Sigmoid colon (tissue), 7 donors: Measurements from ENCODE around the gene TBX5. TPM values are rescaled to one million over a fixed set of nuclear protein-coding genes. Genes with fewer than 3 reads are reported as not detected.

ENCODE experiments used
- DNase-seq: peaks from one replicate; pipeline ENCODE4 v3.0.0-alpha.2; 2019
- H3K27ac ChIP-seq, 4 donors: fragments of 200-600 bp; sonication (generic); one replicate each; pipeline ENCODE4 v1.5.1; 2016 to 2019; ENCODE audit warnings: mild to moderate bottlenecking in 1 of 4
- H3K27me3 ChIP-seq, 3 donors: fragments of 200-600 bp; sonication (generic); one replicate each; pipeline ENCODE4 v1.5.1; 2019; ENCODE audit warnings: mild to moderate bottlenecking in 1 of 3
- H3K36me3 ChIP-seq, 4 donors: fragments of 200-600 bp; sonication (generic); one replicate each; pipeline ENCODE4 v1.5.1; 2016 to 2019
- H3K4me1 ChIP-seq, 4 donors: fragments of 200-600 bp; sonication (generic); one replicate each; pipeline ENCODE4 v1.5.1; 2017 to 2019
- H3K4me3 ChIP-seq, 4 donors: fragments of 200-600 bp; sonication (generic); one replicate each; pipeline ENCODE4 v1.5.1; 2017 to 2019; ENCODE audit warnings: mild to moderate bottlenecking in 2 of 4, moderate library complexity in 1 of 4
- H3K9me3 ChIP-seq, 4 donors: fragments of 200-600 bp in 3 of 4; sonication (generic) in 3 of 4; one replicate each; pipeline versions ENCODE4 v1.5.1 to v1.6.1; 2013 to 2019
- CTCF ChIP-seq, 4 experiments: fragments of 450-650 bp in 3 of 4; fragments of 200-600 bp in 1 of 4; IDR thresholded peaks; one replicate each; pipeline ENCODE4 v1.5.1; 2016 to 2019; ENCODE audit warnings: antibody characterized with exemption in 4 of 4, mild to moderate bottlenecking in 3 of 4, moderate library complexity in 2 of 4
- EP300 ChIP-seq, 4 donors: sonication (generic); formaldehyde crosslinking; IDR thresholded peaks; one replicate each; pipeline ENCODE4 v1.6.1; 2017; ENCODE audit warnings: antibody characterized with exemption in 4 of 4
- POLR2A ChIP-seq, 2 donors: fragments of 450-650 bp; IDR thresholded peaks; one replicate each; pipeline ENCODE4 v1.6.1; 2016; ENCODE audit warnings: antibody characterized with exemption in 2 of 2, mild to moderate bottlenecking in 2 of 2, moderate library complexity in 2 of 2
- POLR2AphosphoS5 ChIP-seq, 4 donors: sonication (generic); formaldehyde crosslinking; IDR thresholded peaks; one replicate each; pipeline ENCODE4 v1.6.1; 2017; ENCODE audit warnings: antibody characterized with exemption in 4 of 4
- WGBS, 2 donors: extraction: QIAGEN DNeasy Blood & Tissue Kit; methylation state at CpG; one replicate each; pipeline ENCODE4 v1.1.7; 2013; 5-methylcytosine and 5-hydroxymethylcytosine counted together
- intact Hi-C: fragments of 100-400 bp; cut with DNase I; formaldehyde crosslinking; loops from one replicate; pipeline ENCODE4 v1.15.1; 2023
- polyA plus RNA-seq, 3 donors: library from polyadenylated mRNA; stranded (reverse); fragments of 200-250 nt; gene quantifications; one replicate each; pipeline ENCODE4 v1.2.3, GENCODE V29; 2013
- total RNA-seq, 4 donors: library from RNA; depleted of rRNA; stranded (reverse); fragments of >200 nt; gene quantifications; one replicate each; pipeline ENCODE4 v1.1.0, GENCODE V29; 2016
- donor health status: healthy with polysubstance abuse.
- donor health status: Bipolar disorder and iron deficiency.
- donor health status: healthy.

TBX5 gene
- total RNA-seq (not detected), polyA plus RNA-seq (not detected)

GRCh38 chr12:114405519-114406271 lies at the start of gene TBX5:
Gene TBX5, minus strand, starts transcription at chr12:114406144. Its CDS starts 2,246 bp downstream, at chr12:114403898.
- no peak within 1 kb of the TSS for H3K4me3 ChIP-seq
- WGBS, 2 donors = 2 to 6% methylated on average over 39 of the region's 39 CpGs
- TF ChIP-seq CTCF (IDR thresholded peaks at IDR 0.05) (no peak), EP300 (IDR thresholded peaks at IDR 0.05) (no peak), POLR2A (IDR thresholded peaks at IDR 0.05) (no peak), POLR2AphosphoS5 (IDR thresholded peaks at IDR 0.05) (no peak)
- H3K27me3 ChIP-seq = peaks cover 47 to 100% (median 95%) of the 10 kb centered on the region in 3 donors
- peaks cover 0 to 37% (median 30%) of the 10 kb centered on the region in 4 donors for H3K4me1 ChIP-seq
- H3K27ac ChIP-seq = peak within 1 kb of the TSS in 1 of 4 donors; percentile 88
- DNase-seq = no peak
- H3K36me3 ChIP-seq = no peaks in the 10 kb centered on the region
- intact Hi-C loops = no loop called here
- H3K9me3 ChIP-seq = no peaks in the 10 kb centered on the region

- TF ChIP-seq EP300 (IDR thresholded peaks at IDR 0.05) (no peak), POLR2A (IDR thresholded peaks at IDR 0.05) (no peak), CTCF (IDR thresholded peaks at IDR 0.05) (no peak), POLR2AphosphoS5 (IDR thresholded peaks at IDR 0.05) (no peak)
- Histone ChIP-seq H3K4me1 (no peaks in the 10 kb centered on the region), H3K27ac (no peak overlapping the region), H3K36me3 (no peaks in the 10 kb centered on the region), H3K9me3 (no peaks in the 10 kb centered on the region), H3K4me3 (no peak overlapping the region), H3K27me3 (peaks cover 16 to 87% (median 53%) of the 10 kb centered on the region in 3 donors)
- DNase-seq = no peak
- intact Hi-C loops = no loop called here
- WGBS, 2 donors = 27 to 55% methylated on average over 2 of the region's 2 CpGs
Measured at GRCh38 chr12:114451657-114452056, 45.7 kb upstream of the TBX5 start.

DNA sequence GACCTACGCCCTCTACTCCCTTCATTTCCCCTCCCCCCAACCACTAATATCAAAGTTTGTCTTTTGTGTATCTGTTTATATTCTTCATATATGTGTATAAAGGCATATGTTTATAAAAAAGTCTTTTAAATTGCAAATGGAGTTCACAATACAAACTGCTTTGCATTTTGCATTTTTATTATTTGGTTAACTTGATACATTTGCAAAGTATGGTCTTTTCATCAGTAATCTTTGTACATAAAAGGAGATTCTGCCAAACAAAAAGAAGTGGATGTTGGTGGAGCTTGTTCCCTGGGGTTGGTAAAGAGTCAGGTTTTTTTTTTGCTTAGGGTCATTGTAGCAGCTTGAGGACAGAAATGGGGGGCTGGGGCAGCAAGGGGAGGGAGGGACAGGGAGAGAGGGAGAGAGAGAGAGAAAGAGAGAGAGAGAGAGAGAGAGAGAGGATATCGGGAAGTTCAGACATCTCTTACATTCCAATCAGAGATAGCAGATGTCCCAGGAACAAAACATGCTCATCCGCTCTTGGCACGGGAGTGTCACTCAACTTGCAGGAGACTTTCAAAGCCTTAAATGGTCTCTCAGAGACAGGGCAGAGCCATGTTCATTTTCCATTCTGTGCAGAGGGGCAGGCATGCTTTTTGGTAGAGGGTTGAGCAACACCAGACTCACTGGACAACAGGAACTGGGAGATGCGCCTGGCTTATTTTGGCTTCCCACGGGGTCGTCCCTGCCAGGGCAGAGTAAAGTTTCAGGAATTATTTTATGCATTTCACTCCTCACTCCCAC lies 44.8 kb upstream of the TBX5 start:
- peaks cover 16 to 88% (median 62%) of the 10 kb centered on the region in 3 donors for H3K27me3 ChIP-seq
- no peak for DNase-seq
- no peaks in the 10 kb centered on the region for H3K4me1 ChIP-seq
- no peak overlapping the region for H3K27ac ChIP-seq
- TF ChIP-seq EP300 (IDR thresholded peaks at IDR 0.05) (no peak), CTCF (IDR thresholded peaks at IDR 0.05) (no peak), POLR2A (IDR thresholded peaks at IDR 0.05) (no peak), POLR2AphosphoS5 (IDR thresholded peaks at IDR 0.05) (no peak)
- no peaks in the 10 kb centered on the region for H3K9me3 ChIP-seq
- H3K4me3 ChIP-seq = no peak overlapping the region
- intact Hi-C loops = no loop called here
- WGBS, 2 donors = 5 to 7% methylated on average over 7 of the region's 7 CpGs
- H3K36me3 ChIP-seq = no peaks in the 10 kb centered on the region

- H3K27me3 ChIP-seq = peaks cover 16 to 88% (median 69%) of the 10 kb centered on the region in 3 donors
- no peaks in the 10 kb centered on the region for H3K4me1 ChIP-seq
- no peaks in the 10 kb centered on the region for H3K36me3 ChIP-seq
- no peaks in the 10 kb centered on the region for H3K9me3 ChIP-seq
- H3K27ac ChIP-seq = no peak overlapping the region
- H3K4me3 ChIP-seq = no peak overlapping the region
- 3 to 12% methylated on average over 5 of the region's 5 CpGs for WGBS, 2 donors
- no peak for TF ChIP-seq CTCF (IDR thresholded peaks at IDR 0.05)
- TF ChIP-seq POLR2AphosphoS5 (IDR thresholded peaks at IDR 0.05) = no peak
- no peak for TF ChIP-seq POLR2A (IDR thresholded peaks at IDR 0.05)
- TF ChIP-seq EP300 (IDR thresholded peaks at IDR 0.05) = no peak
- intact Hi-C loops = no loop called here
- no peak for DNase-seq
Measured at GRCh38 chr12:114450019-114450418, 44.1 kb upstream of the TBX5 start.
